Kidney glomerular epithelial cell (primary cell): ENCODE measurements around the gene NFAM1.

ENCODE experiments used
- DNase-seq: peaks from one replicate; lab custom pipeline; 2025; lab: John Stamatoyannopoulos, UW

The NFAM1 gene

GRCh38 chr22:42439821-42440674 is 7.8 kb upstream of the NFAM1 start:
- no peak for DNase-seq

- no peak for DNase-seq
Observed at GRCh38 chr22:42439021-42439567, 6.9 kb upstream of the NFAM1 start.

- DNase-seq: no peak
Observed at GRCh38 chr22:42438293-42438650, 6.1 kb upstream of the NFAM1 start.

- peak; percentile 26 for DNase-seq
Observed at GRCh38 chr22:42437488-42438292, 5.5 kb upstream of the NFAM1 start.

GRCh38 chr22:42436404-42436803 is 4.2 kb upstream of the NFAM1 start:
- DNase-seq: no peak

GRCh38 chr22:42434748-42435425 is 2.7 kb upstream of the NFAM1 start:
- no peak for DNase-seq

- DNase-seq: no peak
Observed at GRCh38 chr22:42433754-42434682, 1.8 kb upstream of the NFAM1 start.

GRCh38 chr22:42432818-42433217 is 615 bp upstream of the NFAM1 start:
- no peak for DNase-seq

GRCh38 chr22:42431401-42432019 is 693 bp downstream of the NFAM1 start:
- DNase-seq: no peak

- DNase-seq: no peak
Observed at GRCh38 chr22:42430528-42431125, 1.6 kb downstream of the NFAM1 start.

GRCh38 chr22:42428760-42429159 is 3.4 kb downstream of the NFAM1 start:
- no peak for DNase-seq

- DNase-seq: no peak
Observed at GRCh38 chr22:42428025-42428424, 4.2 kb downstream of the NFAM1 start.

- no peak for DNase-seq
Observed at GRCh38 chr22:42427167-42427566, 5.0 kb downstream of the NFAM1 start.

GRCh38 chr22:42425989-42426355 is 6.2 kb downstream of the NFAM1 start:
- no peak for DNase-seq

- DNase-seq: no peak
Observed at GRCh38 chr22:42425337-42425988, 6.7 kb downstream of the NFAM1 start.

GRCh38 chr22:42419243-42419881 is 12.8 kb downstream of the NFAM1 start:
- DNase-seq: no peak

- DNase-seq: no peak
Observed at GRCh38 chr22:42418811-42419242, 13.4 kb downstream of the NFAM1 start.

- no peak for DNase-seq
Observed at GRCh38 chr22:42417645-42418305, 14.4 kb downstream of the NFAM1 start.
